Activated naive CD4-positive, alpha-beta T cell treated with anti-CD3 and anti-CD28 coated beads, Interleukin-2, amount 50 U/mL, for 72 hours (primary cell): ENCODE data around the gene PDE10A. TPM values are rescaled to one million over a fixed set of nuclear protein-coding genes. Genes with fewer than 3 reads are reported as not detected.

ENCODE experiments used
- ATAC-seq, 2 donors: fragments of 150-1000 bp; cut with Tn5 transposase; 2 replicates each; pipeline ENCODE4 v1.10.0; 2021; ENCODE audit warnings: mild to moderate bottlenecking in 2 of 2, moderate library complexity in 2 of 2
- DNase-seq, 2 donors: peaks; one replicate each; pipeline ENCODE4 v3.0.0; 2021 to 2022; ENCODE audit warnings: low spot score in 2 of 2
- H3K27ac Mint-ChIP-seq, 2 donors: one replicate each; pipeline ENCODE4 v1.8.0; 2022; ENCODE audit warnings: mild to moderate bottlenecking in 2 of 2, mixed read lengths in 2 of 2
- H3K36me3 Mint-ChIP-seq, 2 donors: one replicate each; pipeline ENCODE4 v1.8.0; 2022; ENCODE audit warnings: mixed read lengths in 2 of 2
- H3K9me3 Mint-ChIP-seq, 2 donors: one replicate each; pipeline ENCODE4 v1.8.0; 2022; ENCODE audit warnings: mixed read lengths in 2 of 2
- total RNA-seq, 2 donors: library from RNA; stranded (reverse); gene quantifications; one replicate each; pipeline ENCODE4 v1.2.3, GENCODE V29; 2022

PDE10A gene
- total RNA-seq, 2 donors from 2014 or later = not detected

- Mint-ChIP-seq H3K36me3 (peaks cover 0 to 6% of the 10 kb centered on the region in 2 donors), H3K9me3 (no peaks in the 10 kb centered on the region), H3K27ac (peak overlapping the region in 1 of 2 donors; percentile 81)
- ATAC-seq (no peak), DNase-seq (no peak)
These were observed 906 bp upstream of the PDE10A start for GRCh38 chr6:165663736-165664558.

DNA sequence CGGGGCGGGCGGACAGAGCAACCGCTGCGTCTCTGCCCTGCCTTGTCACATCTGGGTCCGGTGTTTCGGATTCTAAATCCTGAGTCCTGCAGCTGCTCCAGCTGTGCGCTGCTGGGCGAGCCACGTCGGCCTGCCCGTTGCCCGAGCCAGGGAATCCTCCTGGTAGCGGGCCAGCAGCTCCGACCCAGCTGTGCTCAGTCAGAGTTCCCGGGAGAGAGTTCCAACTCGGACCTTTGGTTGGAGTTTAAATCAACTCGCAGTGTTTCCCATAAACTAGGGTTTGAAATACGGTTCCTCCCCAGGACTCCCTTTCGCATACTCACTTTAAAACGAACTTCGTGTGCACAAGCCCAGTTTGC is 315 bp upstream of the PDE10A start:
- Mint-ChIP-seq H3K27ac (no peak overlapping the region), H3K9me3 (no peaks in the 10 kb centered on the region), H3K36me3 (peaks cover 0 to 6% of the 10 kb centered on the region in 2 donors)
- DNase-seq = no peak
- no peak for ATAC-seq

- H3K27ac Mint-ChIP-seq = no peak overlapping the region
These were observed 846 bp downstream of the PDE10A start for GRCh38 chr6:165662041-165662748.

DNA sequence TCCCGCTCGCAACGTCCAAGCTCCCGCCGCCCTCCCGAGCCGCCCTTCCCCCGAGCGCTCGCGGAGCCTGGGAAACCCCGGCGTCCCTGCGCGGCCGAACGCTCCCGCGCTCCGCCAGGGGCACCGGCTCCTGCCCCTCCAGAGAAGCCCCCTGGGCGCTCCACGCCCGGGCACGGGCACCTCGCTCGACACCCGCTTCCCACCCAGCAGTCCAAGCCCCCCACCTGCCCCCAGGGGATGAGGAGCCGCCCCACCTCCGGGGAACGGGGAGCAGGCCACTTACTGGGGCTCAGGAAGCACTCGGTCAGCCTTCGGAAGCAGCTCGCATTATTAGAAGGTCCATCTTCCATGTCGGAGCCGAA is 1.4 kb downstream of the PDE10A start:
- no peak for ATAC-seq
- no peak overlapping the region for H3K27ac Mint-ChIP-seq

More at GRCh38 chr6:165662041-165662748, 846 bp downstream of the PDE10A start:
- DNase-seq (no peak), ATAC-seq (peak in 1 of 2 donors; percentile 24)
- no peaks in the 10 kb centered on the region for H3K9me3 Mint-ChIP-seq
- H3K36me3 Mint-ChIP-seq = peaks cover 0 to 6% of the 10 kb centered on the region in 2 donors

GRCh38 chr6:165660857-165661663 is 2.0 kb downstream of the PDE10A start:
- no peak for ATAC-seq
- Mint-ChIP-seq H3K9me3 (no peaks in the 10 kb centered on the region), H3K36me3 (peaks cover 0 to 6% of the 10 kb centered on the region in 2 donors), H3K27ac (no peak overlapping the region)
- no peak for DNase-seq

More for the DNA sequence above, 1.4 kb downstream of the PDE10A start:
- Mint-ChIP-seq H3K36me3 (peaks cover 0 to 6% of the 10 kb centered on the region in 2 donors), H3K9me3 (no peaks in the 10 kb centered on the region)
- DNase-seq = no peak

GRCh38 chr6:165659945-165660856 is 2.8 kb downstream of the PDE10A start:
- Mint-ChIP-seq H3K36me3 (peaks cover 0 to 6% of the 10 kb centered on the region in 2 donors), H3K9me3 (no peaks in the 10 kb centered on the region), H3K27ac (no peak overlapping the region)
- no peak for ATAC-seq
- no peak for DNase-seq

- Mint-ChIP-seq H3K27ac (no peak overlapping the region), H3K9me3 (no peaks in the 10 kb centered on the region), H3K36me3 (no peaks in the 10 kb centered on the region)
- DNase-seq (no peak), ATAC-seq (no peak)
These were observed 4.5 kb downstream of the PDE10A start for GRCh38 chr6:165658395-165659058.

DNA sequence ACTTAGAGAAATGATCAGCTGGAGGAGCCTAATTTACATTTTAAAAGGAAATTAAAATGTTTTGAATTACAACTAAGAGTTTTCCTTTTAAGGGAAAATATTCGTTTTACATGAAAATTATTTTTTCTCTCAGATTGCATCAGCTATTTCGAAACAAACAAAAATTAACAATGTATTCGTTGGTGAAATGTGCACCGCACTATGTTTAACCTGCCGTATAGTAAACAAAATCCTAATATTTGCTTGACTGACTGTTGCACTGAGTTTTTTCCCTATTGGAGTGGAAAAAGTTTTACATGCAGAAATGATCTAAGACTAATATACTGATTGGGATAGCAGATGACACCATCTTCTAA is 5.7 kb downstream of the PDE10A start:
- no peak for DNase-seq
- Mint-ChIP-seq H3K9me3 (no peaks in the 10 kb centered on the region), H3K27ac (no peak overlapping the region), H3K36me3 (no peaks in the 10 kb centered on the region)
- ATAC-seq = no peak

- H3K36me3 Mint-ChIP-seq = no peaks in the 10 kb centered on the region
- DNase-seq (no peak), ATAC-seq (no peak)
- H3K27ac Mint-ChIP-seq = no peak overlapping the region
- H3K9me3 Mint-ChIP-seq = no peaks in the 10 kb centered on the region
These were observed 6.3 kb downstream of the PDE10A start for GRCh38 chr6:165656581-165657324.

- no peaks in the 10 kb centered on the region for H3K9me3 Mint-ChIP-seq
- no peak overlapping the region for H3K27ac Mint-ChIP-seq
- DNase-seq (no peak), ATAC-seq (no peak)
- no peaks in the 10 kb centered on the region for H3K36me3 Mint-ChIP-seq
These were observed 7.8 kb downstream of the PDE10A start for GRCh38 chr6:165655191-165655590.

DNA sequence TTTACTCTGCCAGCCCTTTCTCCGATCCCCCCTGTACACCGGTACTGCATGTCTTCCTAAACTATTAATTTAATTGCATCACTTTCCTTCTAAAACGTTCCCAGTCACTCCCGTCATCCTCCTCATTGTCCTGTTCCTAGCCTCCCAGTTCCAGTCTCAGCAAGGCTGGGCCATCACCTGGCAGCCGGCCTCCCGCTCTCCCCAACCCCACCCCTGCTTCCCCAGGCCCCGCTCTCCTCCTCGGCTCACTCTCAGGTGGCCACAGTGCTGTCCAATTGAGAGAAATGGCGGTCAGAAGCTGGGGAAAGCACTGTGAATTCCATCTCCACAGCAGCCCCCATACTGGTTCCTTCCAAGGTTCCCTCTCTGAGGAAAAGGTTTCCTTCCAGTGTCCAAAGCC is 8.9 kb downstream of the PDE10A start:
- H3K36me3 Mint-ChIP-seq = no peaks in the 10 kb centered on the region
- no peaks in the 10 kb centered on the region for H3K9me3 Mint-ChIP-seq
- H3K27ac Mint-ChIP-seq = no peak overlapping the region
- ATAC-seq (no peak), DNase-seq (no peak)

- H3K36me3 Mint-ChIP-seq = peaks cover 0 to under 1% of the 10 kb centered on the region in 2 donors
- no peak overlapping the region for H3K27ac Mint-ChIP-seq
- no peak for DNase-seq
- ATAC-seq = no peak
- H3K9me3 Mint-ChIP-seq = no peaks in the 10 kb centered on the region
These were observed 9.4 kb downstream of the PDE10A start for GRCh38 chr6:165653607-165654006.

DNA sequence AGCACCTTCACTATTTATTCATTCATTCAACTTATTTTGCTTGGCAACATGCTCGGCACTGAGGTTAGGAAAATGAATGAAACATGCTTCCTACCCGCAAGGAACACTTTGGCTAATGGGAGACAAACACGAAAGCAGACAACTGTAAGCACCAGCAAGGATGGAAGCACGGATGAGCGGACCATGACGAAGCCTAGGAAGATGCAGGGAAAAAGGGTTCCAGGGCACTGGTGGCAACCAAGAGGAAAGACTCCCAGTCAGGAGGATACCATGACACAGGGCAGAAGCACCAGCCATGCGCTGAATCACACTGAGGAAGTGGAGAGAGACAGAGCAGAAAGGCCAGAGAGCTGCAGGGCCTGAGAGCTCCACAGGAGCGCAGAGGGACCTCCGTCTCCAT is 9.8 kb downstream of the PDE10A start:
- peaks cover 0 to 4% of the 10 kb centered on the region in 2 donors for H3K36me3 Mint-ChIP-seq
- ATAC-seq (no peak), DNase-seq (no peak)
- peaks cover 0 to 3% of the 10 kb centered on the region in 2 donors for H3K9me3 Mint-ChIP-seq
- no peak overlapping the region for H3K27ac Mint-ChIP-seq

DNA sequence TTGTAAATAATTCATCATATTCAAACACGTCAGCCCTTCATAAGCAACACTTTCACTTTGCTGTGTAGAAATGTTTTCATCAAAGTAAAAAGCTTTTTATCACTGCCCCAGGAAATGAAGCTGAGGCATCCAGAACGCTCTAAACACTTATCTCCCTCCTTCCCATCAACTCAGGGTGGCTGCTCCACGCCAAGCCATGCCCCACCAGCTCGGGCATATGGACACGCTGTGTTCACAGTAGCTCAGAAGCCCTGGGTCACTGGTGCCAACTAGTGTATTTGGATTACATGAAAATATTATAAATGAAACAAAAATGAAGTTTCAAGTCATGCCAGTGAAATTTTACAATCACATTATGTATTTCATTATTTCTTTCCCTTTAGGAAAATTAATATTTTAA is 10.3 kb downstream of the PDE10A start:
- peaks cover 0 to 5% of the 10 kb centered on the region in 2 donors for H3K36me3 Mint-ChIP-seq
- DNase-seq (no peak), ATAC-seq (no peak)
- H3K9me3 Mint-ChIP-seq = peaks cover 0 to 4% of the 10 kb centered on the region in 2 donors
- H3K27ac Mint-ChIP-seq = no peak overlapping the region
